Kidney epithelial cell (primary cell): ENCODE measurements around the gene FTL. TPM values are rescaled to one million over a fixed set of nuclear protein-coding genes. Genes with fewer than 3 reads are reported as not detected.

Source experiments
- DNase-seq: peaks from one replicate; pipeline ENCODE4 v3.0.0-alpha.2; 2010; ENCODE audit warnings: low read depth
- H3K27me3 ChIP-seq: 2 replicates; pipeline ENCODE4 v1.6.0; 2011; ENCODE audit warnings: low read length; ENCODE audit not compliant: control insufficient read depth, insufficient read depth
- H3K36me3 ChIP-seq: 2 replicates; pipeline ENCODE4 v1.5.1; 2011; ENCODE audit warnings: low read length; ENCODE audit not compliant: control insufficient read depth, insufficient read depth
- H3K4me3 ChIP-seq: 2 replicates; pipeline ENCODE4 v1.5.1; 2011; ENCODE audit warnings: low read depth, mild to moderate bottlenecking, control low read depth, low read length
- total RNA-seq: library from RNA; depleted of rRNA; stranded (reverse); fragments of >200 nt; gene quantifications from 2 replicates; pipeline ENCODE4 v1.2.3, GENCODE V29; 2015
- TF ChIP-seq, protein P1 (sequence below): IDR thresholded peaks from 2 replicates; pipeline ENCODE4 v1.5.1; 2011; ENCODE audit warnings: mild to moderate bottlenecking, moderate library complexity, low read length, control low read depth, inconsistent platforms; ENCODE audit not compliant: insufficient read depth, poor library complexity, severe bottlenecking

The FTL gene
- total RNA-seq, 1 donor from 2014 or later, result 2,415 TPM

GRCh38 chr19:48962029-48962848 lies 2.9 kb upstream of the FTL start:
- H3K27me3 ChIP-seq, result no peaks in the 10 kb centered on the region
- DNase-seq, result no peak
- no peak overlapping the region for H3K4me3 ChIP-seq
- TF ChIP-seq, protein P1, sequence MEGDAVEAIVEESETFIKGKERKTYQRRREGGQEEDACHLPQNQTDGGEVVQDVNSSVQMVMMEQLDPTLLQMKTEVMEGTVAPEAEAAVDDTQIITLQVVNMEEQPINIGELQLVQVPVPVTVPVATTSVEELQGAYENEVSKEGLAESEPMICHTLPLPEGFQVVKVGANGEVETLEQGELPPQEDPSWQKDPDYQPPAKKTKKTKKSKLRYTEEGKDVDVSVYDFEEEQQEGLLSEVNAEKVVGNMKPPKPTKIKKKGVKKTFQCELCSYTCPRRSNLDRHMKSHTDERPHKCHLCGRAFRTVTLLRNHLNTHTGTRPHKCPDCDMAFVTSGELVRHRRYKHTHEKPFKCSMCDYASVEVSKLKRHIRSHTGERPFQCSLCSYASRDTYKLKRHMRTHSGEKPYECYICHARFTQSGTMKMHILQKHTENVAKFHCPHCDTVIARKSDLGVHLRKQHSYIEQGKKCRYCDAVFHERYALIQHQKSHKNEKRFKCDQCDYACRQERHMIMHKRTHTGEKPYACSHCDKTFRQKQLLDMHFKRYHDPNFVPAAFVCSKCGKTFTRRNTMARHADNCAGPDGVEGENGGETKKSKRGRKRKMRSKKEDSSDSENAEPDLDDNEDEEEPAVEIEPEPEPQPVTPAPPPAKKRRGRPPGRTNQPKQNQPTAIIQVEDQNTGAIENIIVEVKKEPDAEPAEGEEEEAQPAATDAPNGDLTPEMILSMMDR, result no peak
- H3K36me3 ChIP-seq, result peaks cover 1% of the 10 kb centered on the region

- peaks cover 1% of the 10 kb centered on the region for H3K36me3 ChIP-seq
- no peak overlapping the region for H3K4me3 ChIP-seq
- no peaks in the 10 kb centered on the region for H3K27me3 ChIP-seq
- no peak for DNase-seq
- TF ChIP-seq, protein P1, result no peak
These were observed 2.3 kb upstream of the FTL start for GRCh38 chr19:48962849-48963165.

- TF ChIP-seq, protein P1, result no peak
- H3K36me3 ChIP-seq, result no peaks in the 10 kb centered on the region
- no peaks in the 10 kb centered on the region for H3K27me3 ChIP-seq
- no peak for DNase-seq
- no peak overlapping the region for H3K4me3 ChIP-seq
These were observed 1.5 kb upstream of the FTL start for GRCh38 chr19:48963371-48964204.

- H3K4me3 ChIP-seq, result no peak overlapping the region
These were observed 687 bp upstream of the FTL start for GRCh38 chr19:48964205-48965039.

GRCh38 chr19:48965806-48966540 lies 864 bp downstream of the FTL start:
- peak overlapping the region; percentile 57 for H3K4me3 ChIP-seq
- no peaks in the 10 kb centered on the region for H3K27me3 ChIP-seq
- no peak for DNase-seq
- TF ChIP-seq, protein P1, result no peak
- no peaks in the 10 kb centered on the region for H3K36me3 ChIP-seq

More at GRCh38 chr19:48964205-48965039, 687 bp upstream of the FTL start:
- Histone ChIP-seq H3K27me3 (no peaks in the 10 kb centered on the region), H3K36me3 (no peaks in the 10 kb centered on the region)
- TF ChIP-seq, protein P1, result no peak
- DNase-seq, result no peak
